ENCODE measurements around the gene CNPY1.

DNA sequence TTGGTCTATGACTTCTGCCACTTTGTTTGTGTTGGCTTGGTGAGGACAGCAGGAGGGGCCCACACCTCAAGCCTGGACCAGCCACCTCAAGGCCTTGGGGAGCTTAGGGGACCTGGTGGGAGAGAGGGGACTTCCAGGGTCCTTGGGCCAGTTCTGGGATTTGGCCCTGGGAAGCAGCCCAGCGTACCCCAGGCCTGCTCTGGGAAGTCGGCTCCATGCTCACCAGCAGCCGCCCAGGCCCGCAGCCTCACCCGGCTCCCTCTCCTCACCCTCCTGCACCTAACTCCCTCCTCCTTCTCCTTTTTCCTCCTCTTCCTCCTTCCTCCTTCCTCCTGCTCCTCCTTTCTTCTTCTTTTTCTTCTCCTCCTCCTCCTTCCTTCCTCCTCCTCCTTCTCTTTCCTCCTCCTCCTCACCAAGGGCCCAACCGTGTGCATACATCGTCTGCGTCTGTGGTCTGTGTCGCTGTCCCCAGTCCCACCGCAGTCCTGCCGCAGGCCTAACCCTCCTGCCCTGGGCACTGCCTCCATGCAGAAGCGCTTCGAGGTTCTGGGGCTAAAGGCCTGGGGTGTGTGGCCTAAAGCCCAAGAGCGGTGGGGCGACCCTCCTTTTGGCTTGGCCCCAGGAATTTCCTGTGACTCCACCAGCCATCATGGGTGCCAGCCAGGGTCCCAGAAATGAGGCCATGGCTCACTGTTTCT is 83.1 kb downstream of the CNPY1 start:
- TF ChIP-seq GATA2 (IDR thresholded peaks at IDR 0.05; ENCODE audit: low read depth, low read length) (no peak), GATA3 (IDR thresholded peaks at IDR 0.05; ENCODE audit: low read depth, low read length) (no peak)
